A549 (cell line): ENCODE measurements around the gene VDR. TPM values are rescaled to one million over a fixed set of nuclear protein-coding genes. Genes with fewer than 3 reads are reported as not detected.

Experiments used
- ATAC-seq, 2 experiments: fragments of 200-7000 bp in 1 of 2; fragments of >200 bp in 1 of 2; cut with Nextera tagmentation in 1 of 2; cut with Tn5 transposase in 1 of 2; 3 replicates each; pipeline versions ENCODE4 v1.8.0 to v1.9.1; 2018 to 2020; ENCODE audit warnings: mild to moderate bottlenecking in 1 of 2, moderate library complexity in 1 of 2
- CTCF ChIA-PET: fragments of 300-600 bp; sonication (Branson Sonifier 250); formaldehyde crosslinking; extraction: SDS; loops from one replicate; lab custom pipeline; 2021; ENCODE audit warnings: antibody characterized with exemption, inconsistent platforms; lab: Yijun Ruan, JAX
- POLR2A ChIA-PET: fragments of 350-600 bp; formaldehyde crosslinking; extraction: SDS; loops from one replicate; lab custom pipeline; 2021; ENCODE audit warnings: antibody characterized with exemption, inconsistent platforms; lab: Yijun Ruan, JAX
- DNase-seq, 2 experiments: peaks; one replicate each; pipeline versions ENCODE4 v3.0.0 to v3.0.0-alpha.2; 2011 to 2016; ENCODE audit warnings: low read depth in 1 of 2, low spot score in 1 of 2
- FAIRE-seq: peaks from 2 replicates; lab custom pipeline; 2011; peaks lifted over from hg19 to GRCh38; lab: Jason Lieb, UNC
- H3K27ac ChIP-seq, 2 experiments: fragments of >200 bp; sonication (Bioruptor Twin); formaldehyde crosslinking; 3 replicates each; pipeline ENCODE4 v1.5.1; 2016 to 2017
- H3K4me1 ChIP-seq: fragments of >200 bp; sonication (Bioruptor Twin); formaldehyde crosslinking; 3 replicates; pipeline ENCODE4 v1.6.1; 2016
- H3K4me2 ChIP-seq: fragments of >200 bp; sonication (Bioruptor Twin); formaldehyde crosslinking; 3 replicates; pipeline ENCODE4 v1.6.1; 2016
- H3K4me3 ChIP-seq: fragments of >200 bp; sonication (Bioruptor Twin); formaldehyde crosslinking; 3 replicates; pipeline ENCODE4 v1.5.1; 2016
- H3K9me3 ChIP-seq: fragments of >200 bp; sonication (Bioruptor Twin); formaldehyde crosslinking; 3 replicates; pipeline ENCODE4 v1.6.1; 2016
- CBX2 ChIP-seq: fragments of 200-600 bp; sonication (generic); IDR thresholded peaks from 2 replicates; pipeline ENCODE4 v1.6.1; 2016; ENCODE audit warnings: low read depth, mild to moderate bottlenecking, borderline replicate concordance
- CEBPB ChIP-seq, 2 experiments: fragments of >200 bp in 1 of 2; sonication (Bioruptor Twin) in 1 of 2; formaldehyde crosslinking in 1 of 2; IDR thresholded peaks; 2 replicates each; pipeline ENCODE4 v1.6.1; 2012 to 2016
- EHF ChIP-seq: fragments of 250-450 bp; sonication (Bioruptor Pico); IDR thresholded peaks from 2 replicates; pipeline ENCODE4 v1.5.0; 2020; ENCODE audit warnings: mild to moderate bottlenecking
- EP300 ChIP-seq, 2 experiments: fragments of >200 bp; sonication (Bioruptor Twin); formaldehyde crosslinking; IDR thresholded peaks; 2 replicates in 1 of 2; 3 replicates in 1 of 2; pipeline ENCODE4 v1.6.1; 2016 to 2017
- ESRRA ChIP-seq: fragments of 150-350 bp; IDR thresholded peaks from 2 replicates; pipeline ENCODE4 v1.6.1; 2014; ENCODE audit warnings: mild to moderate bottlenecking, low read length, borderline replicate concordance
- FOXS1 ChIP-seq: fragments of 250-450 bp; sonication (Bioruptor Pico); IDR thresholded peaks from 2 replicates; pipeline ENCODE4 v1.5.0; 2020; ENCODE audit warnings: mild to moderate bottlenecking, moderate library complexity
- HMGXB4 ChIP-seq: fragments of 250-450 bp; sonication (Bioruptor Pico); IDR thresholded peaks from 2 replicates; pipeline ENCODE4 v1.5.0; 2021; ENCODE audit warnings: mild to moderate bottlenecking, moderate library complexity, borderline replicate concordance
- HOXB13 ChIP-seq: fragments of 250-450 bp; sonication (Bioruptor Pico); IDR thresholded peaks from 2 replicates; pipeline ENCODE4 v1.5.0; 2020; ENCODE audit warnings: low read depth, mild to moderate bottlenecking, moderate library complexity
- HOXB5 ChIP-seq: fragments of 250-450 bp; sonication (Bioruptor Pico); IDR thresholded peaks from 2 replicates; pipeline ENCODE4 v1.5.0; 2020; ENCODE audit warnings: mild to moderate bottlenecking, moderate library complexity
- KDM1A ChIP-seq: fragments of 200-600 bp; sonication (generic); IDR thresholded peaks from 2 replicates; pipeline ENCODE4 v1.6.1; 2016; ENCODE audit warnings: low read depth, mild to moderate bottlenecking
- MAZ ChIP-seq: fragments of 150-350 bp; IDR thresholded peaks from 2 replicates; pipeline ENCODE4 v1.6.1; 2014; ENCODE audit warnings: antibody characterized with exemption, low read depth, low read length, borderline replicate concordance
- NFE2L2 ChIP-seq: fragments of 150-350 bp; conservative IDR thresholded peaks from 2 replicates; pipeline ENCODE4 v1.6.1; 2014; ENCODE audit warnings: low read length
- NR3C1 ChIP-seq: fragments of >200 bp; sonication (Bioruptor Twin); formaldehyde crosslinking; IDR thresholded peaks from 3 replicates; pipeline ENCODE4 v1.6.1; 2017
- PHF8 ChIP-seq: fragments of 200-600 bp; sonication (generic); IDR thresholded peaks from 2 replicates; pipeline ENCODE4 v1.6.1; 2016; ENCODE audit warnings: low read depth, mild to moderate bottlenecking, antibody characterized with exemption, moderate library complexity, borderline replicate concordance
- POLR2AphosphoS2 ChIP-seq: conservative IDR thresholded peaks from 2 replicates; pipeline ENCODE4 v1.6.1; 2012; ENCODE audit warnings: low read length, improper control_type of control experiment, inconsistent platforms
- RFX5 ChIP-seq: fragments of 450-650 bp; IDR thresholded peaks from 2 replicates; pipeline ENCODE4 v1.7.1; 2014; ENCODE audit warnings: antibody characterized with exemption, mild to moderate bottlenecking, moderate library complexity
- SMC3 ChIP-seq: fragments of >200 bp; sonication (Bioruptor Twin); formaldehyde crosslinking; IDR thresholded peaks from 3 replicates; pipeline ENCODE4 v1.6.1; 2018; ENCODE audit warnings: inconsistent platforms
- TFCP2L1 ChIP-seq: fragments of 250-450 bp; sonication (Bioruptor Pico); IDR thresholded peaks from 2 replicates; pipeline ENCODE4 v1.5.0; 2021; ENCODE audit warnings: mild to moderate bottlenecking
- ZNF302 ChIP-seq: fragments of 250-450 bp; sonication (Bioruptor Pico); IDR thresholded peaks from 2 replicates; pipeline ENCODE4 v1.9.0; 2021; ENCODE audit warnings: inconsistent platforms, mild to moderate bottlenecking, moderate library complexity
- ZSCAN20 ChIP-seq: fragments of 250-450 bp; sonication (Bioruptor Pico); IDR thresholded peaks from 2 replicates; pipeline ENCODE4 v1.8.0; 2022; ENCODE audit warnings: mild to moderate bottlenecking, moderate library complexity
- WGBS: methylation state at CpG from one replicate; pipeline ENCODE4 v1.1.6; 2017; ENCODE audit errors: missing lambda C conversion rate; 5-methylcytosine and 5-hydroxymethylcytosine counted together
- polyA plus RNA-seq, 4 experiments: library from polyadenylated mRNA; depleted of rRNA in 3 of 4; stranded (reverse); fragments of >200 nt; fragmentation: RNase III in 1 of 4; extraction: RNeasy Plus Mini Kit Qiagen cat#74134 plus additional on column Dnase treatment in 1 of 4; gene quantifications; 2 replicates in 3 of 4; 3 replicates in 1 of 4; pipeline ENCODE4 v1.2.3, GENCODE V29; 2011 to 2017
- TF ChIP-seq, protein P1 (sequence below): fragments of 200-600 bp; sonication (generic); IDR thresholded peaks from 2 replicates; pipeline ENCODE4 v1.6.1; 2016; ENCODE audit warnings: antibody characterized with exemption, mild to moderate bottlenecking, moderate library complexity

VDR gene
- polyA plus RNA-seq, 2 of the 4 experiments (the other 2 are of a cell fraction) = 1.9 to 2.1 TPM

GRCh38 chr12:47841501-47841900, 63.3 kb downstream of the VDR start:
- 76% methylated on average over 2 of the region's 2 CpGs for WGBS
- Histone ChIP-seq H3K4me2 (no peak overlapping the region), H3K27ac (no peak overlapping the region)
- FAIRE-seq = no peak
- TF ChIP-seq ZSCAN20 (CRISPR knock-in tag) (no peak), RFX5 (no peak), HOXB13 (CRISPR knock-in tag) (no peak), MAZ (no peak), CBX2 (no peak), TFCP2L1 (CRISPR knock-in tag) (no peak), CEBPB (IDR thresholded peaks at IDR 0.05) (no peak), SMC3 (no peak), PHF8 (no peak), ESRRA (no peak)
- TF ChIP-seq, all 56 proteins: peak for 0
- ATAC-seq (no peak), DNase-seq (no peak)
- POLR2A ChIA-PET = no interaction called here
- CTCF ChIA-PET = interaction anchor here (1.6 to 31.0 kb wide), 6 partner anchors 14 to 129 kb away, joined by 3 to 1532 read pairs (median 185); partner anchors contain the start of genes HDAC7, RPAP3 and SLC48A1
- H3K4me3 ChIP-seq = no peak overlapping the region
- H3K9me3 ChIP-seq = no peaks in the 10 kb centered on the region
- 0 out of 3 replicates have a peak, but pooled peaks cover 3% of the 10 kb centered on the region for H3K4me1 ChIP-seq

- no peak overlapping the region for H3K4me2 ChIP-seq
- WGBS = 90% methylated on average over 1 of the region's 1 CpG
- ChIA-PET POLR2A (no interaction called here), CTCF (interaction anchor here (0.7 to 31.0 kb wide), 8 partner anchors 9 to 128 kb away, joined by 4 to 1532 read pairs (median 114); partner anchors contain the start of genes HDAC7, RAPGEF3, RPAP3 and SLC48A1)
- no peak for FAIRE-seq
- H3K4me1 ChIP-seq = 0 out of 3 replicates have a peak, but pooled peaks cover 3% of the 10 kb centered on the region
- H3K9me3 ChIP-seq = no peaks in the 10 kb centered on the region
- no peak for ATAC-seq
- H3K27ac ChIP-seq = no peak overlapping the region
- H3K4me3 ChIP-seq = no peak overlapping the region
- DNase-seq = no peak
- TF ChIP-seq KDM1A (no peak), EP300 (IDR thresholded peaks at IDR 0.05) (no peak), HOXB5 (no peak), EHF (no peak), RFX5 (no peak), SMC3 (no peak), NR3C1 (no peak), POLR2AphosphoS2 (no peak), ZNF302 (CRISPR knock-in tag) (no peak), HMGXB4 (CRISPR knock-in tag) (no peak), FOXS1 (CRISPR knock-in tag) (no peak), NFE2L2 (no peak), CEBPB (IDR thresholded peaks at IDR 0.05) (no peak)
- TF ChIP-seq, protein P1, sequence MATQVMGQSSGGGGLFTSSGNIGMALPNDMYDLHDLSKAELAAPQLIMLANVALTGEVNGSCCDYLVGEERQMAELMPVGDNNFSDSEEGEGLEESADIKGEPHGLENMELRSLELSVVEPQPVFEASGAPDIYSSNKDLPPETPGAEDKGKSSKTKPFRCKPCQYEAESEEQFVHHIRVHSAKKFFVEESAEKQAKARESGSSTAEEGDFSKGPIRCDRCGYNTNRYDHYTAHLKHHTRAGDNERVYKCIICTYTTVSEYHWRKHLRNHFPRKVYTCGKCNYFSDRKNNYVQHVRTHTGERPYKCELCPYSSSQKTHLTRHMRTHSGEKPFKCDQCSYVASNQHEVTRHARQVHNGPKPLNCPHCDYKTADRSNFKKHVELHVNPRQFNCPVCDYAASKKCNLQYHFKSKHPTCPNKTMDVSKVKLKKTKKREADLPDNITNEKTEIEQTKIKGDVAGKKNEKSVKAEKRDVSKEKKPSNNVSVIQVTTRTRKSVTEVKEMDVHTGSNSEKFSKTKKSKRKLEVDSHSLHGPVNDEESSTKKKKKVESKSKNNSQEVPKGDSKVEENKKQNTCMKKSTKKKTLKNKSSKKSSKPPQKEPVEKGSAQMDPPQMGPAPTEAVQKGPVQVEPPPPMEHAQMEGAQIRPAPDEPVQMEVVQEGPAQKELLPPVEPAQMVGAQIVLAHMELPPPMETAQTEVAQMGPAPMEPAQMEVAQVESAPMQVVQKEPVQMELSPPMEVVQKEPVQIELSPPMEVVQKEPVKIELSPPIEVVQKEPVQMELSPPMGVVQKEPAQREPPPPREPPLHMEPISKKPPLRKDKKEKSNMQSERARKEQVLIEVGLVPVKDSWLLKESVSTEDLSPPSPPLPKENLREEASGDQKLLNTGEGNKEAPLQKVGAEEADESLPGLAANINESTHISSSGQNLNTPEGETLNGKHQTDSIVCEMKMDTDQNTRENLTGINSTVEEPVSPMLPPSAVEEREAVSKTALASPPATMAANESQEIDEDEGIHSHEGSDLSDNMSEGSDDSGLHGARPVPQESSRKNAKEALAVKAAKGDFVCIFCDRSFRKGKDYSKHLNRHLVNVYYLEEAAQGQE = no peak
Measured at GRCh38 chr12:47840571-47840970, 64.2 kb downstream of the VDR start.
